Nephron progenitor cell (in vitro differentiated cells): ENCODE results near the gene PLD1.
"Not testable (repeated sequence)": the region's sequence is repeated elsewhere in the genome, so short reads cannot be mapped to it uniquely, and the experiment has no call there.

ENCODE experiments used
- DNase-seq: peaks from one replicate; pipeline ENCODE4 v3.0.0; 2021
- H3K27ac Mint-ChIP-seq: 2 replicates; pipeline ENCODE4 v1.8.0; 2021; ENCODE audit warnings: mild to moderate bottlenecking, moderate library complexity, mixed read lengths
- H3K27me3 Mint-ChIP-seq: 2 replicates; pipeline ENCODE4 v1.8.0; 2021; ENCODE audit warnings: mild to moderate bottlenecking, low read depth, mixed read lengths; ENCODE audit not compliant: poor library complexity
- H3K36me3 Mint-ChIP-seq: 2 replicates; pipeline ENCODE4 v1.8.0; 2021; ENCODE audit warnings: low read depth, mixed read lengths
- H3K4me1 Mint-ChIP-seq: 2 replicates; pipeline ENCODE4 v1.8.0; 2021; ENCODE audit warnings: mixed read lengths
- H3K4me3 Mint-ChIP-seq: 2 replicates; pipeline ENCODE4 v1.8.0; 2021; ENCODE audit warnings: mild to moderate bottlenecking, moderate library complexity, mixed read lengths
- H3K9me3 Mint-ChIP-seq: 2 replicates; pipeline ENCODE4 v1.8.0; 2021; ENCODE audit warnings: mild to moderate bottlenecking, moderate library complexity, mixed read lengths
- TF ChIP-seq, protein P1 (sequence below): fragments of 200-600 bp; sonication (generic); IDR thresholded peaks from 2 replicates; pipeline ENCODE4 v1.5.0; 2021; ENCODE audit warnings: antibody characterized with exemption

PLD1 gene

DNA sequence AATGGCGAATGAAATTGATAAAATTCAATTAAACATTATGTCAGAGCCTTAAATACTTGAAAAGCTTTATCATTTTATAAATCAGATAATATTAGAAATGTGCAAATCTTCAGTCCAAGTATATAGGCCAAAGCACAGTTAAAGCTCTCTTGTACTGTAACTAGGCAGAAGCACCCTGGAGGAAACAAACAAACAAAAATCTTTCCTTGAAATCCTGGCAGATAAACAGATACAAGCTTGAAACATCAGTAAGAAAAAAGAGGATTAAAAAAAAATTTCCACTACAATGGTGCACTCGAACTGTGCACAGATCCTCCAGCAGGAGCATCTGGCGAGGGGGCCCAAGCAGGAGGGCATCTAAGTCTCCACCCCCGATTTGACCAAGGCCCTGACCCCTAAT, 166.6 kb downstream of the PLD1 start:
- peaks cover 5% of the 10 kb centered on the region for H3K36me3 Mint-ChIP-seq
- no peak overlapping the region for H3K4me3 Mint-ChIP-seq
- H3K9me3 Mint-ChIP-seq: no peaks in the 10 kb centered on the region
- peaks cover 19% of the 10 kb centered on the region for H3K4me1 Mint-ChIP-seq
- no peak for DNase-seq
- H3K27me3 Mint-ChIP-seq: peaks cover 3% of the 10 kb centered on the region
- TF ChIP-seq, protein P1, sequence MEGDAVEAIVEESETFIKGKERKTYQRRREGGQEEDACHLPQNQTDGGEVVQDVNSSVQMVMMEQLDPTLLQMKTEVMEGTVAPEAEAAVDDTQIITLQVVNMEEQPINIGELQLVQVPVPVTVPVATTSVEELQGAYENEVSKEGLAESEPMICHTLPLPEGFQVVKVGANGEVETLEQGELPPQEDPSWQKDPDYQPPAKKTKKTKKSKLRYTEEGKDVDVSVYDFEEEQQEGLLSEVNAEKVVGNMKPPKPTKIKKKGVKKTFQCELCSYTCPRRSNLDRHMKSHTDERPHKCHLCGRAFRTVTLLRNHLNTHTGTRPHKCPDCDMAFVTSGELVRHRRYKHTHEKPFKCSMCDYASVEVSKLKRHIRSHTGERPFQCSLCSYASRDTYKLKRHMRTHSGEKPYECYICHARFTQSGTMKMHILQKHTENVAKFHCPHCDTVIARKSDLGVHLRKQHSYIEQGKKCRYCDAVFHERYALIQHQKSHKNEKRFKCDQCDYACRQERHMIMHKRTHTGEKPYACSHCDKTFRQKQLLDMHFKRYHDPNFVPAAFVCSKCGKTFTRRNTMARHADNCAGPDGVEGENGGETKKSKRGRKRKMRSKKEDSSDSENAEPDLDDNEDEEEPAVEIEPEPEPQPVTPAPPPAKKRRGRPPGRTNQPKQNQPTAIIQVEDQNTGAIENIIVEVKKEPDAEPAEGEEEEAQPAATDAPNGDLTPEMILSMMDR: no peak
- H3K27ac Mint-ChIP-seq: no peak overlapping the region

DNA sequence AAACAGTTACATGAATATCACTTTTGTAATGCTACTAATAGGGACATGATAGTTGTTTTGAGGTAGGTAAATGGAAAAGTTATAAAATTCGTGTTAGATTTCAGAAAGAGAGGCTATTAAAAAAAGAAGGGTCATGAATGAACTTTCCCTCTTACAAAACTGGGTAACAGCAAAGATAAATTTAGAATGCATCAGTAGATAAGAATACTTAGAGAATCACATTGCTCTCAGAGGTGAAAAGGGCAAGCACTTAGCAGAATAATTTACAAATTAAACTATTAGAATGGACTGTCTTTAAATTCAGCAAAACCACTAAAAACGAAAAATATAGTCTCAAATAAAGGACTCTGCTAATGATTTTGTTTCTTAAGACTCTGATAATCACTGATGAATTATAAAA, 167.2 kb downstream of the PLD1 start:
- DNase-seq: no peak
- peaks cover 5% of the 10 kb centered on the region for H3K36me3 Mint-ChIP-seq
- TF ChIP-seq, protein P1: no peak
- no peak overlapping the region for H3K27ac Mint-ChIP-seq
- no peak overlapping the region for H3K4me3 Mint-ChIP-seq
- H3K4me1 Mint-ChIP-seq: peaks cover 19% of the 10 kb centered on the region
- no peaks in the 10 kb centered on the region for H3K27me3 Mint-ChIP-seq
- no peaks in the 10 kb centered on the region for H3K9me3 Mint-ChIP-seq

DNA sequence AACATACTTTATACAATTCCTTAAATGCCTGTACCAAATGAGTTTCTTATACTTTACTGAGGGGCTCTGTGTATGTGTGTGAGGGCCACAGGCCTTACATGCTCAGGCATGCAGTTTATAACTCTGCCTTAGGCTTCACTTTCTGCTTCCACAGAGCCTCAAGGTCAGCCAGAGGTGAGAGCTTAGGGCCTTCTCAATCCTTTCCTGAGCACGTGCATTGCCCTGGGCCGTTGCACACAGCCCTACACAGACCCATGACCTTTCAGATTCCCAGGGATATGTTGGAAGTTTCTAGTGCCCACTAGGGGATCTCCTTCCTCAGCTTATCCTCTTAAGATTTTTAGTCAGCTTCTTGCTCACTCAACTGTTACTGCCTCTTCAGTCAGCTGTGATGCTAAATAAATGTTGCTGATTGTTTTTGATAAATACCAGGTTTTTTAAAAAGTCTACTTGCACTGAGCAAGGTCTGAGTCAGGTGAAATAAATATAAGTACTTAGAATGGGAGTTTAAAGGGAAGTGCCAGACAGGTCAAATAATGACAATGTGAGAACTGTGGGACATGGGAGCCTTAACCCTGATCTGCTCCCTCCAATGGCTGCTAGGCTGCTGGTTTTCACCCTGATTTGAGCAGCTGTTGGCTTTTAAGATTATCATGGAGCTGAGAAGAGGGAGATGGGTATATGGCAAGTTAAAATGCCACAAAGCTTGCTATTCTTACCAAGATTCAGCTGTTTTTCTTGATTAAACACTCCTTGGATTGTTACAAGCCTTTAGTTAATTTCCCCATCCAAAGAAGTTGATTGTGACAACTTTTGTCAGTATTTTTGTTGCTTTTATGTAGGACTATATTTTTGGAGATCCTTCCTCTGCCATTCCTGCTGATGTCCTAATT, 169.5 kb downstream of the PLD1 start:
- H3K27ac Mint-ChIP-seq: peak overlapping the region; percentile 19
- H3K9me3 Mint-ChIP-seq: peaks cover 16% of the 10 kb centered on the region
- no peaks in the 10 kb centered on the region for H3K27me3 Mint-ChIP-seq
- H3K4me3 Mint-ChIP-seq: no peak overlapping the region
- DNase-seq: peak; percentile 19
- H3K4me1 Mint-ChIP-seq: peaks cover 19% of the 10 kb centered on the region
- H3K36me3 Mint-ChIP-seq: peaks cover 10% of the 10 kb centered on the region
- TF ChIP-seq, protein P1: no peak

DNA sequence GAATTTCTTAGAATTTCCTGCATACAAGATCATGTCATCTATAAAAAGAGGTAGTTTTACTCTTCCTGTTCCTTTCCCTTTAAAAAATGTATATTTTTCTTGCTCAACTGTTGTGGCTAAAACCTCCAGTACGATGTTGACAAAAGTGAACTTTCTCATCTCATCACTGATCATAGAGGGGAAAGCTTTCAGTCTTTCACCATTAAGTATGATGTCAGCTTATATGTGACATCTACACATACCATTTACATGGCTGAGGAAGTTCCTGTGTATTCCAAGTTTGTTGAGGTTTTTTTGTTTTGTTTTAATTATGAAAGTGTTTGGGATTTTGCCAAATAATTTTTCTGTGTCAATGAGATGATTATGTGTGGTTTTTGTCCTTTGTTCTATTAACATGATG, 173.6 kb downstream of the PLD1 start:
- no peaks in the 10 kb centered on the region for H3K27me3 Mint-ChIP-seq
- H3K4me1 Mint-ChIP-seq: peaks cover 21% of the 10 kb centered on the region
- H3K36me3 Mint-ChIP-seq: peaks cover 8% of the 10 kb centered on the region
- peaks cover 19% of the 10 kb centered on the region for H3K9me3 Mint-ChIP-seq
- no peak overlapping the region for H3K27ac Mint-ChIP-seq
- TF ChIP-seq, protein P1: no peak
- no peak overlapping the region for H3K4me3 Mint-ChIP-seq
- no peak for DNase-seq

DNA sequence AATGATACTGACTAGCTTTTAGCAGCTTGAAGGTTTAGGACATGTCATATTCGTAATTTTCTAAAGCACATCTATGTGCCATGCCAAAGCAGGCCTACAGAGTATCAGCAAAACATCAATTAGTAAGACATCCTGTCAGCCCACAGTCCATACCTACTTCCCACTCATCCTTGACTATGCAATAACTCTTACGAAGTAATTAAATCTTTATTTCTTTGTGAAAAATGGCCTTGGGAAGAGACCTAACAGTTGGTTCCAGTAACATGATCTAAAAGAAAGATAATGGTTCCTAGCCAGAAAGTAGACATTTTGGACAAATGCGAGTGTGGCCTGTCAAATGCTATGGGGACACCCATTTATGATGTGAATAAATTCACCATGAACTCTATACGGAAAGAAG, 177.5 kb downstream of the PLD1 start:
- H3K27ac Mint-ChIP-seq: no peak overlapping the region
- no peaks in the 10 kb centered on the region for H3K27me3 Mint-ChIP-seq
- TF ChIP-seq, protein P1: no peak
- H3K4me1 Mint-ChIP-seq: peaks cover 4% of the 10 kb centered on the region
- peaks cover 5% of the 10 kb centered on the region for H3K36me3 Mint-ChIP-seq
- DNase-seq: no peak
- peaks cover 23% of the 10 kb centered on the region for H3K9me3 Mint-ChIP-seq
- H3K4me3 Mint-ChIP-seq: no peak overlapping the region

DNA sequence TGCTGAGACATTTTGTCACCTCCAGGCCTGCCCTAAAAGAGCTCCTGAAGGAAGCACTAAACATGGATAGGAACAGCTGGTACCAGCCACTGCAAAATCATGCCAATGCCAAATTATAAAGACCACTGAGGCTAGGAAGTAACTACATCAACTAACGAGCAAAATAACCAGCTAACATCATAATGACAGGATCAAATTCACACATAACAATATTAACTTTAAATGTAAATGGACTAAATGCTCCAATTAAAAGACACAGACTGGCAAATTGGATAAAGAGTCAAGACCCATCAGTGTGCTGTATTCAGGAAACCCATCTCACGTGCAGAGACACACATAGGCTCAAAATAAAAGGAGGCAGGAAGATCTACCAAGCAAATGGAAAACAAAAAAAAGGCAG, 183.5 kb downstream of the PLD1 start:
- not testable (repeated sequence) for H3K27ac Mint-ChIP-seq
- peaks cover 21% of the 10 kb centered on the region for H3K36me3 Mint-ChIP-seq

More for the DNA sequence above, 183.5 kb downstream of the PLD1 start:
- not testable (repeated sequence) for H3K4me1 Mint-ChIP-seq, H3K4me3 Mint-ChIP-seq, H3K27me3 Mint-ChIP-seq, DNase-seq
- peaks cover 35% of the 10 kb centered on the region for H3K9me3 Mint-ChIP-seq
